ENCODE results near the gene BCHE. TPM values are rescaled to one million over a fixed set of nuclear protein-coding genes. Genes with fewer than 3 reads are reported as not detected.

BCHE gene
- total RNA-seq, 4 donors from 2014 or later: 0.15 to 1.2 (median 0.96) TPM

DNA sequence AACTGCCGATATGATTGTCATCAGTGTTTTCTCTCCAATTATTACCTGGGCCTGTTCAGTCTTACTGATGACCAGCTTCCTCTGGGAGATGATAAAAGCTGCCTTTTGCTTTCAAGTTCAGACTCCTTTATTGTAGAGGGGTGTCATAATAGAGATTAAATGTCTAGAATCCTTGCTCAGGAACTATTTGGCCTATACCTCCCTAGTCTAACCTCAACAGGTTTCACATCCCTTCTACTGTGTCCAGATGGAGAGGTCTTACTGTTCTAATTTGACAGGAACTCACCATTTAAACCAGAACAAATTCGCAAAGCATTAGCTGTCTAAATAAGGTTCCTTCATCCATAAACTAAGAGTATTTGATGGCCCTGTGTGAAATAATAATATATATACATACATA is 88.0 kb downstream of the BCHE start:
- intact Hi-C loops (cut with DNase I; ENCODE audit: low total_unique reads): no loop called here
- Histone ChIP-seq H3K27ac (no peak overlapping the region), H3K9me3 (no peaks in the 10 kb centered on the region), H3K27me3 (no peaks in the 10 kb centered on the region), H3K4me3 (no peak overlapping the region), H3K36me3 (no peaks in the 10 kb centered on the region), H3K4me1 (no peaks in the 10 kb centered on the region)
- TF ChIP-seq POLR2A (IDR thresholded peaks at IDR 0.05): no peak
- TF ChIP-seq, protein P1, sequence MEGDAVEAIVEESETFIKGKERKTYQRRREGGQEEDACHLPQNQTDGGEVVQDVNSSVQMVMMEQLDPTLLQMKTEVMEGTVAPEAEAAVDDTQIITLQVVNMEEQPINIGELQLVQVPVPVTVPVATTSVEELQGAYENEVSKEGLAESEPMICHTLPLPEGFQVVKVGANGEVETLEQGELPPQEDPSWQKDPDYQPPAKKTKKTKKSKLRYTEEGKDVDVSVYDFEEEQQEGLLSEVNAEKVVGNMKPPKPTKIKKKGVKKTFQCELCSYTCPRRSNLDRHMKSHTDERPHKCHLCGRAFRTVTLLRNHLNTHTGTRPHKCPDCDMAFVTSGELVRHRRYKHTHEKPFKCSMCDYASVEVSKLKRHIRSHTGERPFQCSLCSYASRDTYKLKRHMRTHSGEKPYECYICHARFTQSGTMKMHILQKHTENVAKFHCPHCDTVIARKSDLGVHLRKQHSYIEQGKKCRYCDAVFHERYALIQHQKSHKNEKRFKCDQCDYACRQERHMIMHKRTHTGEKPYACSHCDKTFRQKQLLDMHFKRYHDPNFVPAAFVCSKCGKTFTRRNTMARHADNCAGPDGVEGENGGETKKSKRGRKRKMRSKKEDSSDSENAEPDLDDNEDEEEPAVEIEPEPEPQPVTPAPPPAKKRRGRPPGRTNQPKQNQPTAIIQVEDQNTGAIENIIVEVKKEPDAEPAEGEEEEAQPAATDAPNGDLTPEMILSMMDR (IDR thresholded peaks at IDR 0.05 in 4 of 5, conservative IDR thresholded peaks at IDR 0.05 in 1 of 5): no peak
- DNase-seq: no peak
- in situ Hi-C loops (cut with MboI; ENCODE audit: low sequenced_read_pairs in 4 of 4): no loop called here
- no peak for ATAC-seq

DNA sequence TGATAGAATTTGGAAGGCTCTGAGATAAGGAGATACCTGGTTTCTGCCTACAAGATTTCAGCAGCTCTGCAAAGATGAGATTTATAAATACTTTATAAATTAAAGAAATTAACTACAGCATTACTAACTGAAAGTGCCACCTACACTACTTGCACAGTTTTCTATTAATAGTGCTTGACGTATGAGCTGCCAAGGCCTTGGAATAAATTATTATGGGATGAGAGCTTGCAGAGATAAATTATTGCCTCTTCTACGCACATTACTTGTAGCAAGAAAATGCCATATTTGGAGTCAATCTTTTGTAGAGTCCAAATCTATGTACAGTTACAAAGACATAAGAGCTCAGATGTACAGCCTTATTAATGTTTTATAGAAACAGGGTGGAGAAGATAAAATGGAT is 89.1 kb downstream of the BCHE start:
- Histone ChIP-seq H3K36me3 (no peaks in the 10 kb centered on the region), H3K4me1 (no peaks in the 10 kb centered on the region), H3K27me3 (no peaks in the 10 kb centered on the region), H3K27ac (no peak overlapping the region), H3K9me3 (no peaks in the 10 kb centered on the region), H3K4me3 (no peak overlapping the region)
- TF ChIP-seq POLR2A (IDR thresholded peaks at IDR 0.05): no peak
- TF ChIP-seq, protein P1 (IDR thresholded peaks at IDR 0.05 in 4 of 5, conservative IDR thresholded peaks at IDR 0.05 in 1 of 5): no peak
- ATAC-seq: no peak
- intact Hi-C loops (cut with DNase I; ENCODE audit: low total_unique reads) (no loop called here), in situ Hi-C loops (cut with MboI; ENCODE audit: low sequenced_read_pairs in 4 of 4) (no loop called here)
- no peak for DNase-seq

DNA sequence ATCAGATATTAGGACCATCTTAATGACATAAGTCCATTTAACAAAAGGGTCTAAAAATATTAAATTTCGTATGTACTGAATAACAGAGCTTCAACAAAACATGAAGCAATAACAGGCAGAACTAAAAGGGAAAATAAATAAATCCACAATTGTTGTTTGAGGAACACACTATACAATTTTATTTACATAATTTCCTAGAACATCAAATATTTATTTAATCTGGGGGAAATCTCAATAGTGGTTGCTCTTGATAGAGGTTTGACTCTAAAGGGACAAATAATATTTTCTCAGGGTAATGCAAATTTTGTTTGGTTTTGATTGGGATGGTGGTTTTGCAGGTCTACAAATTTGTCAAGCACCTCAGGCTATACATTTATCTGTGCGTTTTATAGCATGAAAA is 90.3 kb downstream of the BCHE start:
- in situ Hi-C loops (cut with MboI; ENCODE audit: low sequenced_read_pairs in 4 of 4): no loop called here
- Histone ChIP-seq H3K4me1 (no peaks in the 10 kb centered on the region), H3K4me3 (no peak overlapping the region), H3K36me3 (no peaks in the 10 kb centered on the region), H3K27me3 (no peaks in the 10 kb centered on the region), H3K9me3 (no peaks in the 10 kb centered on the region), H3K27ac (no peak overlapping the region)
- intact Hi-C loops (cut with DNase I; ENCODE audit: low total_unique reads): no loop called here
- TF ChIP-seq, protein P1 (IDR thresholded peaks at IDR 0.05 in 4 of 5, conservative IDR thresholded peaks at IDR 0.05 in 1 of 5): no peak
- no peak for TF ChIP-seq POLR2A (IDR thresholded peaks at IDR 0.05)
- ATAC-seq (no peak), DNase-seq (no peak)

DNA sequence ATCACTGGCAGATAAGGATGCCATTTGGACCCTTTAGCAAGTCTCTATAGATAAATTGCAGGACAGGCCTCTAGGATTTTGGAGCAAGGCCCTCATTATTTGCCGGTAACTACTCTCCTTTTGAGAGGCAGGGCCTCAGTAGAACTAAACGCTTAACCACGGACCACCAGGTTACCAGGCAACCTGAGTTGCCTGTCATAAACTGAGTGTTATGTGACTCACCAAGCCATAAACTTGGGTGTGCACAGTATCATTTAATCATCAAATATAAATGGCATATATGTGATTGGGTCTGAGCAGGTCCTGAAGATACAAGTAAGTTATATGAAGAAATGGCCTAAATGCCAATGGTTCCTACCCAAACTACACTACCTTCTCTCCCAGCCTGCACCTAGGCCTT is 93.2 kb downstream of the BCHE start:
- in situ Hi-C loops (cut with MboI; ENCODE audit: low sequenced_read_pairs in 4 of 4): no loop called here
- intact Hi-C loops (cut with DNase I; ENCODE audit: low total_unique reads): no loop called here
- H3K27me3 ChIP-seq: no peaks in the 10 kb centered on the region
- TF ChIP-seq, protein P1 (IDR thresholded peaks at IDR 0.05 in 4 of 5, conservative IDR thresholded peaks at IDR 0.05 in 1 of 5): no peak
- no peak for TF ChIP-seq POLR2A (IDR thresholded peaks at IDR 0.05)
- no peak for DNase-seq
- no peaks in the 10 kb centered on the region for H3K4me1 ChIP-seq
- ATAC-seq: no peak
- no peak overlapping the region for H3K4me3 ChIP-seq
- H3K36me3 ChIP-seq: no peaks in the 10 kb centered on the region
- no peak overlapping the region for H3K27ac ChIP-seq
- H3K9me3 ChIP-seq: no peaks in the 10 kb centered on the region

DNA sequence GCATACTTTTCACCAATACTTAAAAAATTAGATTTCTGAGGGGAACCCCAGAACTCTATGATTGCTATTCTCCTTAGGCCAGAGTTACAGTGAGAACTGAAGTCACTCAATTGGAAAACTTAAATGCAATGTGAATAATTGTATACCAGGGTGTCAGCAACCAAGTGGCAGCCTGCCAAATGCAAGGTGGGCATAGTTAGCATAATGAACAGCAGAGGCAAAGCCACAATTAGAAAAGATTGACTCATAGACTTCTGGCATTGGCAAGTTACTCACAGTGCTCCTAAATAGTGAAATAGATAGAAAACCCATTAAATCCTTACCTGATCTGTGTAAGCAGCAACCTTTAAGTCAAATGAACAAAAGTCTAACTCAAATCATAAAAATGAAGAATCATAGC is 94.9 kb downstream of the BCHE start:
- no peak for DNase-seq
- H3K27ac ChIP-seq: no peak overlapping the region
- in situ Hi-C loops (cut with MboI; ENCODE audit: low sequenced_read_pairs in 4 of 4) (no loop called here), intact Hi-C loops (cut with DNase I; ENCODE audit: low total_unique reads) (no loop called here)
- H3K4me1 ChIP-seq: no peaks in the 10 kb centered on the region
- H3K4me3 ChIP-seq: no peak overlapping the region
- TF ChIP-seq POLR2A (IDR thresholded peaks at IDR 0.05): no peak
- TF ChIP-seq, protein P1 (IDR thresholded peaks at IDR 0.05 in 4 of 5, conservative IDR thresholded peaks at IDR 0.05 in 1 of 5): no peak
- no peaks in the 10 kb centered on the region for H3K27me3 ChIP-seq
- H3K9me3 ChIP-seq: no peaks in the 10 kb centered on the region
- no peak for ATAC-seq
- no peaks in the 10 kb centered on the region for H3K36me3 ChIP-seq
